ENCODE results near the gene LRRC45.

Gene LRRC45

DNA sequence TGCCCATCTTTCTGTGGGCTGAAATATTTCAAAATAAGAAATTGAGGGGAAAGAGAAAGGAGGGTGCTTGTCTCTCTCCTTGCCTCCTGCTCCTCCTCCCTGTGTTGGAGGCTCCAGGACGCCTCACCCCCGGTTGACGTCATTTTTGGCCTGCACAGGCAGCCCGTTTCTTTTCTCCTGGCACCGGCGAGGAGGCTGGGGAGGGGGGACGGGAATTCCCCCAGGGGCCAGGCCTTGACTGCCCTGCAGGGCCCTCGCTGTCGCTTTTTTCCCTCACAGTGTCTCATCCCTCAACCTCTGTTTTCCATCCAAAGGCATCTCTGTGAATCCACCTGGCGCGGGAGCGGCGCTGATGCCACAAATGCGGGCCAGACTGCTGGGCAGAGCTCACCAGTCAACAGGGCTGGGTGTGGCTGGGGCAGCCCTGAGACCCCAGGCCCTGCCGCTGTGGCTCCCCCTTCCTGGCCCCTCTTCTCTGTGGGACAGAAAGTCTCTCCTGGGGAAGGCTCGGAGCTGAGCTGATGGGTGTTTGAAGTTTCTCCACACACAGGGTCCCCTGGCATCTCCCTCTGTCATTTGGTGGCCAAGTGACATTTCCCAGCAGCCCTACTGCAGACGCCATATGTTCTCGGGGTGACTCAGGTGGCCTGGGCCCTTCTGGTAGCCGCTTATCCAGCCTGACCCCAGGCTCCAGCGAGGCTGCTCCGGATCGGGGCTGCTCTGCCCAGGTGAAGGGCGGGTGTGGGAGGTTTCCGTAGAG is 16.5 kb upstream of the LRRC45 start:
- TF ChIP-seq, protein P1, sequence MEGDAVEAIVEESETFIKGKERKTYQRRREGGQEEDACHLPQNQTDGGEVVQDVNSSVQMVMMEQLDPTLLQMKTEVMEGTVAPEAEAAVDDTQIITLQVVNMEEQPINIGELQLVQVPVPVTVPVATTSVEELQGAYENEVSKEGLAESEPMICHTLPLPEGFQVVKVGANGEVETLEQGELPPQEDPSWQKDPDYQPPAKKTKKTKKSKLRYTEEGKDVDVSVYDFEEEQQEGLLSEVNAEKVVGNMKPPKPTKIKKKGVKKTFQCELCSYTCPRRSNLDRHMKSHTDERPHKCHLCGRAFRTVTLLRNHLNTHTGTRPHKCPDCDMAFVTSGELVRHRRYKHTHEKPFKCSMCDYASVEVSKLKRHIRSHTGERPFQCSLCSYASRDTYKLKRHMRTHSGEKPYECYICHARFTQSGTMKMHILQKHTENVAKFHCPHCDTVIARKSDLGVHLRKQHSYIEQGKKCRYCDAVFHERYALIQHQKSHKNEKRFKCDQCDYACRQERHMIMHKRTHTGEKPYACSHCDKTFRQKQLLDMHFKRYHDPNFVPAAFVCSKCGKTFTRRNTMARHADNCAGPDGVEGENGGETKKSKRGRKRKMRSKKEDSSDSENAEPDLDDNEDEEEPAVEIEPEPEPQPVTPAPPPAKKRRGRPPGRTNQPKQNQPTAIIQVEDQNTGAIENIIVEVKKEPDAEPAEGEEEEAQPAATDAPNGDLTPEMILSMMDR (conservative IDR thresholded peaks at IDR 0.05), result no peak
- no peak for TF ChIP-seq ZFX (IDR thresholded peaks at IDR 0.05)
- H3K27ac ChIP-seq, result no peak overlapping the region

DNA sequence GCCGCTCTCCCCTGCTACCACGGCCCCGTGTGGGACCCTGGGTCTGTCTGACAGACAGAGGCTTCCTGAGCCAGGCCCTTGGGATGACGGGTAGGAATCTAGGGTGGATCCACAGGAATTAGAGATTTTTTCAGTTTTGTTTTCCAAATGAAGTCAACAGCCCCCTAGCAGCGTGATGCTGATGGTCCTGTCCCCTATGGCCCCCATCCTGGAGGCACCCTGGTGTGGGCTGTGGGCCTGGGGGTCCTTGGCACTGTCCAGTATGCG is 15.9 kb upstream of the LRRC45 start:
- H3K27ac ChIP-seq, result no peak overlapping the region

DNA sequence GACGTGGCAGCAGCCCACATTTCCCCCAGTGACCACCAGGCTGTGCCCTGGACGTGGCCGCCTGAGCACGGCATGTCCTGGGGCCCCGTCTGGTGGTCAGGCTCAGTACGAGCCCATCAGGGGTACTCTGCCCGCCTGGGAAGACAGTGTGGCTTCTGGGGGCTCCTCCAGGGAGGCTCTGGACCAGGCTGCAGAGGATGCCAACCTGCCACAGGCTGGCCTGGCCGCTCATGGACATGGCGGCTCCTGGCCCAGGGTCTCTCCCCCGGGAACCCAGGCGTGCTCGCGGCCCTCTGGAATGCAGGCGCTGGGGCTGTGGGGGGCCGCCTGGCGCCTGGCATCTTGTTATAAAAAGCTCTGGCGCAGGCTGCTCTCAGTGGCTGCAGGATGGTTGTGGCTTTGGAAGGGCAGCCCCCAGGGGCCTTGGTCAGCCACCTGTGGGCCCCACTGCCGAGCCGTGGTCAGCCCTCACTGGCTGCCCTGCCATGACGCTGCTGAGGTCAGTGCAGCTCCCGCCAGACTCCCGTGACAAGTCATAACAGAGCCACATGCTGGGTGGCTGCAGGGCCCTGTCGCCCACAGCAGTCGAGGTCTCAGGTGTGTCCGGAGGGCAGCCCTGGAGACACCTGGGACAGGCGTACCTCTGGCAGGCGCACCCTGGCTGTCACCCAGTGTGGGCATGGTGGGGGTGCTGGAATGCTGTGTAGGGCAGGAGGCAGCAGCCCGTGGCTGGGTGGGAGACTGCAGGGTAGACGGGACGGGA is 15.4 kb upstream of the LRRC45 start:
- no peak for TF ChIP-seq ZFX (IDR thresholded peaks at IDR 0.05)
- TF ChIP-seq, protein P1 (conservative IDR thresholded peaks at IDR 0.05), result no peak
- H3K27ac ChIP-seq, result no peak overlapping the region

More for the DNA sequence above, 15.9 kb upstream of the LRRC45 start:
- TF ChIP-seq, protein P1 (conservative IDR thresholded peaks at IDR 0.05), result no peak
- TF ChIP-seq ZFX (IDR thresholded peaks at IDR 0.05), result no peak

DNA sequence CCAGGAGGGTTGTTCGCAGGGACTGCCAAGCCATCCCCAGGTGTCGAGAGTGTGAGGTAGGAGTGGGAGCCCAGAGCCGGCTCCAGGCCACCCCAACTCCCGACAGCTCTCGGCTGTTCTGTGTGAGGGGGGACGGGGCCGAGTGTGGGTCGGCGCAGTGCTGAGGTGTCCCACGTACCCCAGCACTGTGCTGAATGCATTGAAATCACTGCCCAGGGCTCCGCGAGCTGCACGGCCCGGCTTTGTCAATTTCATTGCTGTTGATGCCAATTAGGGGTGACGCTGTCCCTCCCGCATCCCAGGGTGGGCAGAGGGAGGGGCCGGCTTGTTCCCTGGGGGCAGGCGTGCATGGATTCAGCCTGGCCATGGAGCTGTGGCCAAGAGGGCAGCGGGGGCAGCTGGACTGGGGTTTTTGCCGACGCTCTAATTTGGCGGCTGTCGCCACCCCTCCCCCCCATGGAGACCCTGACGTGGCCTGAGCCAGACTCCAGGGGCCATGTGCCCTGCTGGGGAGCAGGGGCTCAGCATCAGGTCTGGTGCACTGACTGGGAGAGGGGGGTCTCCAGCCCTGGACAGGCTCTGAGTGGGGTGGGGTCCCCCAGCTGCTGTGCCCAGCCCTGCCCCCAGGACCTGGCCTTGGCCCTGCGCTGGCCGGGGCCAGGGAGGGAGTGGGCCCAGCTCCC is 14.7 kb upstream of the LRRC45 start:
- no peak overlapping the region for H3K27ac ChIP-seq
- TF ChIP-seq ZFX (IDR thresholded peaks at IDR 0.05), result no peak
- TF ChIP-seq, protein P1 (conservative IDR thresholded peaks at IDR 0.05), result no peak

DNA sequence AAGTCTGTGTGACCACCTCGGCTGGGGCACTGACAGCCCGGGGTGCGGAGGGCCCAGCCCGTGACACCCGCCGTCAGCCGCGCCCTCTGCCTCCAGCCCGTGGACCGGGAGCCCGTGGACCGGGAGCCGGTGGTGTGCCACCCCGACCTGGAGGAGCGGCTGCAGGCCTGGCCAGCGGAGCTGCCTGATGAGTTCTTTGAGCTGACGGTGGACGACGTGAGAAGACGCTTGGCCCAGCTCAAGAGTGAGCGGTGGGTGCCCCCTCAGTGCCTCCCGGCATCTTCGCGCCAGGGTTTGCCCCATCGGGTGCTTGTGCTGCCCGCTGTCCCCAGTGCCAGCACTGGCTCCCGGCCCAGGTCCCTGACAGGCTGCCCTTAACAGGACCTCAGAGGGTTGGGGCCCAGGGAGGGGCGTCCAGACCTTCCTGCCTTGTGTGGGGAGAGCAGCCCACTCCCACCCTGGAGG is 14.1 kb upstream of the LRRC45 start:
- TF ChIP-seq, protein P1 (conservative IDR thresholded peaks at IDR 0.05), result no peak
- no peak for TF ChIP-seq ZFX (IDR thresholded peaks at IDR 0.05)
- no peak overlapping the region for H3K27ac ChIP-seq

DNA sequence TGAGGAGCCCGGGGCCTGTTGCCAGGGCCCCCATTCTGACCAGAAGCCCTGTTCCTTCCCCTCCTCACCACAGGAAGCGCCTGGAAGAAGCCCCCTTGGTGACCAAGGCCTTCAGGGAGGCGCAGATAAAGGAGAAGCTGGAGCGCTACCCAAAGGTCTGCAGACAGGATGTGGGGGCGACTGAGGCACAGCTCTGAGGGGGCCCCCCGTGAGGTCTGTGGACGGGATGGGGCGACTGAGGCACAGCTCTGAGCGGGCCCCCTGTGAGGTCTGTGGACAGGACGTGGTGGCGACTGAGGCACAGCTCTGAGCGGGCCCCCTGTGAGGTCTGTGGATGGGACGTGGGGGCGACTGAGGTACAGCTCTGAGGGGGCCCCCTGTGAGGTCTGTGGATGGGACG is 13.7 kb upstream of the LRRC45 start:
- TF ChIP-seq, protein P1 (conservative IDR thresholded peaks at IDR 0.05), result no peak
- no peak for TF ChIP-seq ZFX (IDR thresholded peaks at IDR 0.05)
- no peak overlapping the region for H3K27ac ChIP-seq
